ENCODE measurements around the gene SPRYD4.
"Not testable (repeated sequence)": the region's sequence is repeated elsewhere in the genome, so short reads cannot be mapped to it uniquely, and the experiment has no call there.

GRCh38 chr12:56499452-56499851, 31.1 kb downstream of the SPRYD4 start:
- not testable (repeated sequence) for TF ChIP-seq CTCF, EZH2 (IDR thresholded peaks at IDR 0.05)
